HG03045 (cell line): ENCODE measurements around the gene PSKH1.

Experiments
- ATAC-seq: cut with Tn5 transposase; IDR thresholded peaks from one replicate; pipeline ENCODE4 v1.9.1; 2021; ENCODE audit warnings: mild to moderate bottlenecking, moderate library complexity; ENCODE audit not compliant: unreplicated experiment

The PSKH1 gene

DNA sequence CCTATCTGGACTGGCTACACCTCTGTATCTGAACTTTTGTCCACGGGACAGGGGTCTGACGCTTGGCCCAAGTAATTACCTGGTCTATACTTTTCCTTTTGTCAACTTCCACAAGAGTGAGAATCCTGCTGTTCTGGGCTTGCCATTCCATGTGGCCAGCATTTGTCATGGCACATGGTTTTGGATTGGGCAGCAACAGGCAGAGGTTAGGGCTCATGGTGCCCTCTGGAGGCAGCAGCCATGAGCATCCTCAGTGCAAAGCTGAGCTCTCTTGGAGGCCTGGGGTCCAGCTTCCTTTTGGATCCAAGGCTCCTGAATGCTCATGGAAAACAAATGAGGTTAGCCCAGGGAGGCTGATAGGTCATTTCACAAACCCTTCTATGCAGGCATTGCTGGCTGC is 27.7 kb upstream of the PSKH1 start:
- no peak for ATAC-seq

DNA sequence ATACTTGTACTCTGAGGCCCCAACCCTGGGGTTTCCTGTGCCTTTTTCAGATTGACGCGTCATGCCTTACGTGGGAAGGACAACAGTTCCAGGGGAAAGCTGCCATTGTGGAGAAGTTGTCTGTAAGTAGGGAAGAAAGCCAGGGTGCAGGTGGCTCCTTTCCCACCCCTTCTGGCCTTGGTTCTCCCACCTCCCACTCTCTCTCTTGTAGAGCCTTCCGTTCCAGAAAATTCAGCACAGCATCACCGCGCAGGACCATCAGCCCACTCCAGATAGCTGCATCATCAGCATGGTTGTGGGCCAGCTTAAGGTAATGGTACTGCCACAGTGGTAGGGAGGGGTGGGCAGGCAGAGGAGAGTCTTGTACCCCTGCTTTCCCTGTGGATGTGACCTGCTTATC is 24.8 kb upstream of the PSKH1 start:
- ATAC-seq = no peak

GRCh38 chr16:67869653-67870052 is 23.4 kb upstream of the PSKH1 start:
- no peak for ATAC-seq

- no peak for ATAC-seq
These were observed 21.8 kb upstream of the PSKH1 start for GRCh38 chr16:67871256-67871655.

- ATAC-seq = no peak
These were observed 20.9 kb upstream of the PSKH1 start for GRCh38 chr16:67872131-67872630.

DNA sequence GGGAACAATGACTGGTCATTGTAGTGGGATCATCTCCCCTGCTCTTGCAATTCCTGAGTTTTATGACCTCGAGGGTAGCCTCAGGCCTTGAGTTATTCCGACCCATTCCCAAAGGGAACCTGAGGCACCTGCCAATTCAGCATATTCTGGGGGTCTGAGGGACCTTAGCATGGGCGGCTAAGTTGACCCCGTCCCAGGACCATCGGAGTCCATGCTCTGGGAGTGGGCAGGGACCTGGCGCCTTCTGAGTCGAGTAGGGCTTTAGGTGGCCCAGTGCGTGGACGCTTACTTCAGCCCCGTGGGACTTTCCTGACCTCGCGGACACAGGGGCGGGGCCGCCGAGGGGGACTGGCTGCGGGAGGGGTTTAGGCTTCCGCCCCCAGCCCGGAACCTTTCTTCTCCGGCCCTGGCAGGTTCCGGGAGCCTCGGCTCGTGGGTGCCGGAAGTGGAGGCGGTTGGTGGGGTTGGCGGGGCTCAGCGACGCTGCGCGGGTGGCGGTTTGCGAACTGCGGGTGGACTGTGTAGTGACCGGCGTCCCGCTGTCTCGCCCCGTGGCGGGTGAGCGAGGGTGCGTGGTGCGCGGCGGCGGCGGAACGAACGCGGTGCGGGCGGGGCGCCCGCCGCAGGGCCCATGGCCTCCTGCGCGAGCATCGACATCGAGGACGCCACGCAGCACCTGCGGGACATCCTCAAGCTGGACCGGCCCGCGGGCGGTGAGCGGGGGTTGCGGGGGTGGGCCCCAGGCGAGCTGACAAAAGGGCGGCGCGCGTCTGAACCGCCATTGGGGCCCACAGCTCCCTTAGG is 20.2 kb upstream of the PSKH1 start, which contains the start of gene EDC4:
Gene EDC4 (plus strand): TSS at position 422 of the 804 bp plus-strand sequence. CDS start 210 bp downstream, at position 632.
- peak; percentile 63 for ATAC-seq

DNA sequence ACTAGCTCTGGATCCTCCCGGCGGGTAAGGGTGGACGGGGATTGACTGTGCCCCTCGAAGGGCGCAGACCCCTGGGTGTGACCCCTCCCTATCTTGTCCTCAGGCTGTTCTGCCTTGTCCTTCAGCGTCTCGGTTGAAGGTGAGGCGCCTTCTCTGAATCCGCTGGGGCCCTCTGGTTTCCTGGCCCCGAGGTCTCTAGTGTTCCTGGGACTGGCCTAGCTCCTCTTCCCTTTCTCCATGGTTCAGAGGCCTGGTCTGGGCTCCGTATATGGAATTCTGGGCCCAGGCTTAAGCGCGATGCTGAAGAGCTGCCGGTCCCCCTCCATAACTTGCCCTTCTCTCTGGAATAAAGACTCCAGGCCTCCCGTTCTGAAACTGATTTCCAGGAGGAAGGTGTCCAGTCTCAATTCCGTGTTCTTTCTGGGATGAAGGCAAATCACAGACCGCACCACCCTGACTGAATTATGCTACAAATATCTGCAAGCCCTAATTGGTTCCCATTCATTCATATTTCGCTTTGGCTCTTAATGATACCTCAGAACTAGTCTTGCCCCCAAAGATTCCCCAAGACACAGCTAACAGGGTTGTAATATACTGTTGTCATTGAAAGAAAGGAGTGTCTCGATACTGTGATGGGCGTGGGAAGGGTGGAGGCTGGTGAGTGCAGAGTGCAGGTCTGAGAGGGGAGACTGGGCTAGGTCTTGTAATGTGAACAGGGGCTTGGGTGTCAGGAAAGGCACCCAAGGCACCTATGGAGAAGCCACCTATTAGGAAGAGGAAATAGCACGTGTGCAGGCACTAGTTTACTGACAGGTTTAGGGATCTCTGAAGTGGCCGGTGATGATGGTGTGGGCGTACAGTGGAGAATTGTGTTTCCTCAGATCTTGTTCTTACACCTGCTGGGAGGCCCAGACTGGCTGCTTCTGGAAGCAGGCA is 19.4 kb upstream of the PSKH1 start:
- ATAC-seq = peak; percentile 9

GRCh38 chr16:67874372-67874771 is 18.7 kb upstream of the PSKH1 start:
- no peak for ATAC-seq

DNA sequence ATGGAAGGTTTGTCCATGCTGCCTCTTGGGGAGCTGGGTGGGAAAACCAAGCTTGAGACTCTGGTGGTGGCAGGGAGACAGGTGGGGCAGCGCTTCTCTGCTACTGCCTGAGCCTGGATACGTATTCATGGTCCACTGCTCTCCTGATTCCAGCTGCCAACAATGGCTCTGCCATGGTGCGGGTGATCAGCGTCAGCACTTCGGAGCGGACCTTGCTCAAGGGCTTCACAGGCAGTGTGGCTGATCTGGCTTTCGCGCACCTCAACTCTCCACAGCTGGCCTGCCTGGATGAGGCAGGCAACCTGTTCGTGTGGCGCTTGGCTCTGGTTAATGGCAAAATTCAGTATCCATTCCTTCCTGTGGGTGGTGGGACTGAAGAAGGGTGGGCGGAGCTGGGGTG is 16.0 kb upstream of the PSKH1 start:
- ATAC-seq = no peak

DNA sequence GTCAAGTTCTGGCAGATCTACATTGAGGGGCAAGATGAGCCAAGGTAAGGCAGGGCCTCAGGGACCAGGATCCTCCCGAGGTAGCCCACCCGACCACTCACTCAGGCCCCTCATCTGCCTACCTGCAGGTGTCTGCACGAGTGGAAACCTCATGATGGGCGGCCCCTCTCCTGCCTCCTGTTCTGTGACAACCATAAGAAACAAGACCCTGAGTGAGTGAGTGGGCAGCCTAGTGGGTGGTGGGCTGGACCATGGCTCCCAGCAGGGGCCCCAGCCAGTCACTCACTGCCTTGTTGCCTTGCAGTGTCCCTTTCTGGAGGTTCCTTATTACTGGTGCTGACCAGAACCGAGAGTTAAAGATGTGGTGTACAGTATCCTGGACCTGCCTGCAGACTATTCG is 14.8 kb upstream of the PSKH1 start:
- no peak for ATAC-seq

DNA sequence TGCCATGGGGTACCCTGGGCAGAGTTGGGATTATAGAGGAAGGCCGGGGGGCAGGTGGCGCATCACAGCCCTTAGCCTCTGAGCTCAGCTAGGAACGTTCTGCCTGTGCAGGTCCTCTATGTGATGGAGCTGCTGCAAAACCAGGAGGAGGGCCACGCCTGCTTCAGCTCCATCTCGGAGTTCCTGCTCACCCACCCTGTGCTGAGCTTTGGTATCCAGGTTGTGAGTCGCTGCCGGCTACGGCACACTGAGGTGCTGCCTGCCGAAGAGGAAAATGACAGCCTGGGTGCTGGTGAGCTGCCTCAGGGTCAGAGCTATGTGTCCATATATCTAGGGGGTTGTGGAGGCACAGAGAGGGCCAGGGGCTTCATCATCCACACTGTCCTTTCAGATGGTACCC is 14.2 kb upstream of the PSKH1 start:
- no peak for ATAC-seq

DNA sequence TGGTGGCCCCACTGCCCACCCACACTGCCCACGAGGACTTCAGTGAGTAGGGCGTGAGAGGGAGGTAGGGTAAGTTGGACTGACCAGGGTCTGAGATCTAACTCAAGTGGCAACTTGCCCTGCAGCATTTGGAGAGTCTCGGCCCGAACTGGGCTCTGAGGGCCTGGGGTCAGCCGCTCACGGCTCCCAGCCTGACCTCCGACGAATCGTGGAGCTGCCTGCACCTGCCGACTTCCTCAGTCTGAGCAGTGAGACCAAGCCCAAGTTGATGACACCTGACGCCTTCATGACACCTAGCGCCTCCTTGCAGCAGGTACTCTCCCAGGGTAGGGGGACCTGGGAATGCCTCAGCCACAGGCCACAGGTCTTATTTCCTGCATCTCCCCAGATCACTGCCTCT is 13.6 kb upstream of the PSKH1 start:
- ATAC-seq = no peak

DNA sequence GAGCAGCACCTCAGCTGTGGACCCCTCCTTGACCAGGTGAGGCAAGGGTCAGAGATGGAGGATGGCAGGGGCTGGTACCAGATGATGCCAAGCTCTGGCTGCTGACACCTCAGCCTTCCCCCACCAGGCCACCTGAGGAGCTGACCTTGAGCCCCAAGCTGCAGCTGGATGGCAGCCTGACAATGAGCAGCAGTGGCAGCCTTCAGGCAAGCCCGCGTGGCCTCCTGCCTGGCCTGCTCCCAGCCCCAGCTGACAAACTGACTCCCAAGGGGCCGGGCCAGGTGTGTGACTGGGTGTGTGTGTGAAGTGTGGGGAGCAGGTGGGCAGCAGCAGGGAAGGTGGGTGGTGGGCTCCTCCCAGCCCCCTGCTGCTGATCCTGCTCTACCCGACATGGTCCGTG is 13.1 kb upstream of the PSKH1 start:
- no peak for ATAC-seq

DNA sequence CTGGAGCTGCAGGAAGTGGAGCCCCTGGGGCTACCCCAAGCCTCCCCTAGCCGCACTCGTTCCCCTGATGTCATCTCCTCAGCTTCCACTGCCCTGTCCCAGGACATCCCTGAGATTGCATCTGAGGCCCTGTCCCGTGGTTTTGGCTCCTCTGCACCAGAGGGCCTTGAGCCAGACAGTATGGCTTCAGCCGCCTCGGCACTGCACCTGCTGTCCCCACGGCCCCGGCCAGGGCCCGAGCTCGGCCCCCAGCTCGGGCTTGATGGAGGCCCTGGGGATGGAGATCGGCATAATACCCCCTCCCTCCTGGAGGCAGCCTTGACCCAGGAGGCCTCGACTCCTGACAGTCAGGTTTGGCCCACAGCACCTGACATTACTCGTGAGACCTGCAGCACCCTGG is 12.5 kb upstream of the PSKH1 start:
- ATAC-seq = no peak

GRCh38 chr16:67881621-67882161 is 11.4 kb upstream of the PSKH1 start:
- ATAC-seq = no peak

- ATAC-seq = no peak
These were observed 10.5 kb upstream of the PSKH1 start for GRCh38 chr16:67882374-67883145.

- no peak for ATAC-seq
These were observed 9.7 kb upstream of the PSKH1 start for GRCh38 chr16:67883146-67883871.

- no peak for ATAC-seq
These were observed 9.2 kb upstream of the PSKH1 start for GRCh38 chr16:67883872-67884261.

DNA sequence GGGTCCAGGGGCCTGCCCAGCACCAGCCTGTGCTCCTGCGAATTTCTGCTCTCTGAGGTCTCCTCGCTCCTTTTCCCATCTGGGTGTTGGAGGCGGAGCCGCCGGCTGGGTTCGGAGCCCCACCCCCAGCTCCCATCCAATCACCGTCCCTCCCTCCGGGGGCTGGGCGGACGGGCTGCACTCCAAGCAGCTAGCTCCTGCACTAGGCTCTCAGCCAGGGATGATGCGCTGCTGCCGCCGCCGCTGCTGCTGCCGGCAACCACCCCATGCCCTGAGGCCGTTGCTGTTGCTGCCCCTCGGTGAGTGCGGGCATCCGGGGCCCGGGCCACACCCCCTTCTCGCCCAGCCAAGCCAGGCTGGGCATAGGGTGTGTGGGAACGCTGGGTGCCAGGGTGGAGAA is 8.4 kb upstream of the PSKH1 start, which contains the start of gene NRN1L:
Gene NRN1L (plus strand): TSS at position 202 of the 400 bp plus-strand sequence. CDS start 19 bp downstream, at position 221.
- no peak for ATAC-seq

- no peak for ATAC-seq
These were observed 7.5 kb upstream of the PSKH1 start for GRCh38 chr16:67885545-67885944.
